ENCODE measurements around the gene GLI3.

GLI3 gene

GRCh38 chr7:42242381-42242780 is 5.4 kb upstream of the GLI3 start:
- H3K79me2 ChIP-seq (ENCODE audit: low read length) = no peaks in the 10 kb centered on the region
- no peak overlapping the region for H2AFZ ChIP-seq (ENCODE audit: low read depth, low read length)
- H4K20me1 ChIP-seq (ENCODE audit: insufficient read depth, low read length) = no peaks in the 10 kb centered on the region
- H3K4me1 ChIP-seq (ENCODE audit: low read length) = no peaks in the 10 kb centered on the region
- no peak overlapping the region for H3K4me3 ChIP-seq (ENCODE audit: low read length)
- no peaks in the 10 kb centered on the region for H3K27me3 ChIP-seq (ENCODE audit: low read depth, low read length)
- H3K27ac ChIP-seq (ENCODE audit: low read length) = no peak overlapping the region
- H3K9me3 ChIP-seq (ENCODE audit: insufficient read depth, low read length) = no peaks in the 10 kb centered on the region
- no peaks in the 10 kb centered on the region for H3K36me3 ChIP-seq (replicated peaks; ENCODE audit: low read depth, low read length)
- TF ChIP-seq EZH2phosphoT487 (IDR thresholded peaks at IDR 0.05; ENCODE audit: low read depth) = no peak
- TF ChIP-seq, protein P1, sequence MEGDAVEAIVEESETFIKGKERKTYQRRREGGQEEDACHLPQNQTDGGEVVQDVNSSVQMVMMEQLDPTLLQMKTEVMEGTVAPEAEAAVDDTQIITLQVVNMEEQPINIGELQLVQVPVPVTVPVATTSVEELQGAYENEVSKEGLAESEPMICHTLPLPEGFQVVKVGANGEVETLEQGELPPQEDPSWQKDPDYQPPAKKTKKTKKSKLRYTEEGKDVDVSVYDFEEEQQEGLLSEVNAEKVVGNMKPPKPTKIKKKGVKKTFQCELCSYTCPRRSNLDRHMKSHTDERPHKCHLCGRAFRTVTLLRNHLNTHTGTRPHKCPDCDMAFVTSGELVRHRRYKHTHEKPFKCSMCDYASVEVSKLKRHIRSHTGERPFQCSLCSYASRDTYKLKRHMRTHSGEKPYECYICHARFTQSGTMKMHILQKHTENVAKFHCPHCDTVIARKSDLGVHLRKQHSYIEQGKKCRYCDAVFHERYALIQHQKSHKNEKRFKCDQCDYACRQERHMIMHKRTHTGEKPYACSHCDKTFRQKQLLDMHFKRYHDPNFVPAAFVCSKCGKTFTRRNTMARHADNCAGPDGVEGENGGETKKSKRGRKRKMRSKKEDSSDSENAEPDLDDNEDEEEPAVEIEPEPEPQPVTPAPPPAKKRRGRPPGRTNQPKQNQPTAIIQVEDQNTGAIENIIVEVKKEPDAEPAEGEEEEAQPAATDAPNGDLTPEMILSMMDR (IDR thresholded peaks at IDR 0.05; ENCODE audit: low read depth, low read length) = no peak
- H3K9ac ChIP-seq (ENCODE audit: low read length) = no peak overlapping the region
- H3K4me2 ChIP-seq (ENCODE audit: low read length) = no peak overlapping the region

GRCh38 chr7:42241424-42241823 is 4.4 kb upstream of the GLI3 start:
- H3K79me2 ChIP-seq (ENCODE audit: low read length) = no peaks in the 10 kb centered on the region
- TF ChIP-seq EZH2phosphoT487 (IDR thresholded peaks at IDR 0.05; ENCODE audit: low read depth) = no peak
- TF ChIP-seq, protein P1 (IDR thresholded peaks at IDR 0.05; ENCODE audit: low read depth, low read length) = no peak
- no peak overlapping the region for H3K9ac ChIP-seq (ENCODE audit: low read length)
- H3K9me3 ChIP-seq (ENCODE audit: insufficient read depth, low read length) = no peaks in the 10 kb centered on the region
- H4K20me1 ChIP-seq (ENCODE audit: insufficient read depth, low read length) = no peaks in the 10 kb centered on the region
- H3K36me3 ChIP-seq (replicated peaks; ENCODE audit: low read depth, low read length) = no peaks in the 10 kb centered on the region
- H3K4me3 ChIP-seq (ENCODE audit: low read length) = no peak overlapping the region
- H3K27ac ChIP-seq (ENCODE audit: low read length) = no peak overlapping the region
- no peak overlapping the region for H3K4me2 ChIP-seq (ENCODE audit: low read length)
- no peaks in the 10 kb centered on the region for H3K4me1 ChIP-seq (ENCODE audit: low read length)
- H2AFZ ChIP-seq (ENCODE audit: low read depth, low read length) = no peak overlapping the region
- no peaks in the 10 kb centered on the region for H3K27me3 ChIP-seq (ENCODE audit: low read depth, low read length)

DNA sequence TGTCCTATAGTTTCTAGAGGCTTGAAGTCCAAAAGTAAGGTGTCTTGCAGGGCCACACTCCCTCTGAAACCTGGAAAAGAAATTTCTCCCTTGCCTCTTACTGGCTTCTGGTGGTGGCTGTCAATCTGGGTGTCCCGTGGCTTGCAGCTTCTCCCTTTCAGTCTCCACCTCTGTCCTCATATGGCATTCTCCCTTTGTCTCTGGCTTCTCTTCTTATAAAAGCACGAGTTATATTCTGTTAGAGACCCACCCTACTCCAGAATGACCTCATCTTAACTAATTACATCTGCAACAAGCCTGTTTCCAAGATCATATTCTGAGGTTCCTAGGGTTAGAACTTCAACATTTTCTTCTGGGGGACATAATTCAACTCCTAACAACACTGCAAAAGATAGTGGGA is 3.4 kb upstream of the GLI3 start:
- H3K36me3 ChIP-seq (replicated peaks; ENCODE audit: low read depth, low read length) = no peaks in the 10 kb centered on the region
- no peaks in the 10 kb centered on the region for H4K20me1 ChIP-seq (ENCODE audit: insufficient read depth, low read length)
- TF ChIP-seq, protein P1 (IDR thresholded peaks at IDR 0.05; ENCODE audit: low read depth, low read length) = no peak
- TF ChIP-seq EZH2phosphoT487 (IDR thresholded peaks at IDR 0.05; ENCODE audit: low read depth) = no peak
- H3K9me3 ChIP-seq (ENCODE audit: insufficient read depth, low read length) = no peaks in the 10 kb centered on the region
- no peaks in the 10 kb centered on the region for H3K4me1 ChIP-seq (ENCODE audit: low read length)
- no peak overlapping the region for H3K27ac ChIP-seq (ENCODE audit: low read length)
- H3K9ac ChIP-seq (ENCODE audit: low read length) = no peak overlapping the region
- no peak overlapping the region for H3K4me2 ChIP-seq (ENCODE audit: low read length)
- H2AFZ ChIP-seq (ENCODE audit: low read depth, low read length) = no peak overlapping the region
- H3K79me2 ChIP-seq (ENCODE audit: low read length) = no peaks in the 10 kb centered on the region
- no peak overlapping the region for H3K4me3 ChIP-seq (ENCODE audit: low read length)
- no peaks in the 10 kb centered on the region for H3K27me3 ChIP-seq (ENCODE audit: low read depth, low read length)

- Histone ChIP-seq H3K79me2 (ENCODE audit: low read length) (no peaks in the 10 kb centered on the region), H3K27ac (ENCODE audit: low read length) (no peak overlapping the region), H3K9ac (ENCODE audit: low read length) (no peak overlapping the region), H2AFZ (ENCODE audit: low read depth, low read length) (no peak overlapping the region), H3K27me3 (ENCODE audit: low read depth, low read length) (0 out of 2 replicates have a peak, but pooled peaks cover 3% of the 10 kb centered on the region), H3K9me3 (ENCODE audit: insufficient read depth, low read length) (no peaks in the 10 kb centered on the region), H3K4me1 (ENCODE audit: low read length) (no peaks in the 10 kb centered on the region), H3K4me3 (ENCODE audit: low read length) (no peak overlapping the region), H4K20me1 (ENCODE audit: insufficient read depth, low read length) (no peaks in the 10 kb centered on the region), H3K36me3 (replicated peaks; ENCODE audit: low read depth, low read length) (no peaks in the 10 kb centered on the region), H3K4me2 (ENCODE audit: low read length) (no peak overlapping the region)
- no peak for TF ChIP-seq EZH2phosphoT487 (IDR thresholded peaks at IDR 0.05; ENCODE audit: low read depth)
- TF ChIP-seq, protein P1 (IDR thresholded peaks at IDR 0.05; ENCODE audit: low read depth, low read length) = no peak
These were observed 1.8 kb upstream of the GLI3 start for GRCh38 chr7:42238709-42239366.

Data from OCI-LY3 (cell line).